Natural killer cell (primary cell): ENCODE results near the gene POMZP3. TPM values are rescaled to one million over a fixed set of nuclear protein-coding genes. Genes with fewer than 3 reads are reported as not detected.

ENCODE experiments used
- total RNA-seq, 4 donors: library from RNA; stranded (reverse); fragments of 120-200 nt in 1 of 4; gene quantifications; one replicate each; pipeline versions ENCODE4 v1.2.3 to v1.2.4, GENCODE V29; 2013 to 2022

The POMZP3 gene
- total RNA-seq, 3 donors from 2014 or later (not counting 1 experiment from before 2014, with no cell fraction given), result 17.1 to 21.9 (median 18.3) TPM

Other genes with a start within 250 kb of the POMZP3 start
- under 1 TPM in 1 of 3 donors, not detected in 2; 0.40 TPM for gene SSC4D, start 217.6 kb downstream of the POMZP3 start, total RNA-seq
- 10 to 100 TPM in 1 of 3 donors, 1 to 10 TPM in 2; 1.9 to 12.9 (median 6.1) TPM for gene ZP3, start 202.3 kb downstream of the POMZP3 start, total RNA-seq
- 10 to 100 TPM; 32.3 to 48.3 (median 40.5) TPM for gene DTX2, start 165.6 kb downstream of the POMZP3 start, total RNA-seq
- gene UPK3B, start 116.7 kb downstream of the POMZP3 start, total RNA-seq, result 1 to 10 TPM; 3.3 to 5.3 (median 3.3) TPM
- gene SPDYE16, start 84.0 kb downstream of the POMZP3 start, total RNA-seq, result 1 to 10 TPM in 1 of 3 donors, under 1 TPM in 1, not detected in 1; 0.32 to 1.4 TPM